ENCODE results near the gene SMARCAL1.

DNA sequence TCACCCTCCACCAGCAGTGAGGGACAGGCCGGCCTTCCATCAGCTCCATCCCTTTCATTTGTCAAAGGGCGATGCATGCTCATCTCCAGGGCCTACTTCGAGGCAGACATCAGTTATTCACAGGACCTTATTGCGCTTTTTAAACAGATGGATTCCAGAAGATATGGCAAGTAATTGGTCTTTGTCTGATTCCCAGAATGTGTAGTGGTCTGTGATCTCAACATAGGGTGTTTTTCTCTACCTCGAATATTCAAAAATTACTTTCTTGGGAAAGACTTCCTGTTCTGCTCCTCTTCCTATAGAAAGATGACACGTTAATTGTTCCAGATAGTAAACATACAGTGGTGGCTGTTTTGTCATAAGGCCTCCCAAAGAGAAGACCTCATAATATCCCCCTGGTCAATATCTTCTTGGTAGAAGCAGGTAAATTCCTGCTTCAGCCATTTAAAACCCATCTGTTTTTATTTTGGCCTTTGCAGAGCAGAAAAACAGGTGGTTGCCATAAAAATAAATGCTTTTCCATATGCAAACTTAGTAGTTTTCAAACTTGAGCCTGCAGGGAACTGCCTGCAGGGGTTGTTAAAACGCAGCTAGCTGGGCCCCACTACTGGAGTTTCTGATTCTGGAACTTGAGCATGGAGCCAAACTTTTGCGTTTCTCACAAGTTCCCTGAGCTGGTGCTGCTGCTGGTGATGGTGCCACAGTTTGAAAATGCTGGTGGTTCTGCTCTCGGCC, 8.2 kb downstream of the SMARCAL1 start:
- TF ChIP-seq REST (IDR thresholded peaks at IDR 0.05; ENCODE audit: borderline replicate concordance), result no peak
- no peak for TF ChIP-seq TAF1 (IDR thresholded peaks at IDR 0.05; ENCODE audit: low read depth)
- TF ChIP-seq EP300 (conservative IDR thresholded peaks at IDR 0.05; ENCODE audit: poor library complexity, severe bottlenecking), result no peak

All from neural cell (in vitro differentiated cells).